ENCODE measurements around the gene PPM1A.

DNA sequence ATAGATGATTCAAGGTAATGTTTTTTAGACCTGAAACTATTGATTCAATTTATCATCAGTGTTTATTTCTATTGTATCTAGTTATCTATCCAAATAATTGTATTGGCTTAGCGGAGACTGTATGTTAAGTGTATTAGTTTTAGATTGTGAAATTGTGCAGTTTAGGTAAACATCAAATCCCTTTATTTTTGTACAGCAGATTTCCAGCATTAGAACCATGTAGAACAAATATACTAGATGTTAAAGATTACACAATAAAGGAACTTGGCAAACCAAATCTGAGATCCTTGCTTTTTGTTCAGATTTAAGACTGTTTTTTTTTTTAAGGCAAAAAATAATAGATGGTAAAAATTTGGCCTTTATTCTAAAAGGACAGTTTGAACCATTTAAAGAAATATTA, 39.3 kb downstream of the PPM1A start:
- TF ChIP-seq ZFP30 (CRISPR knock-in tag; IDR thresholded peaks at IDR 0.05): no peak
- TF ChIP-seq, protein P1, sequence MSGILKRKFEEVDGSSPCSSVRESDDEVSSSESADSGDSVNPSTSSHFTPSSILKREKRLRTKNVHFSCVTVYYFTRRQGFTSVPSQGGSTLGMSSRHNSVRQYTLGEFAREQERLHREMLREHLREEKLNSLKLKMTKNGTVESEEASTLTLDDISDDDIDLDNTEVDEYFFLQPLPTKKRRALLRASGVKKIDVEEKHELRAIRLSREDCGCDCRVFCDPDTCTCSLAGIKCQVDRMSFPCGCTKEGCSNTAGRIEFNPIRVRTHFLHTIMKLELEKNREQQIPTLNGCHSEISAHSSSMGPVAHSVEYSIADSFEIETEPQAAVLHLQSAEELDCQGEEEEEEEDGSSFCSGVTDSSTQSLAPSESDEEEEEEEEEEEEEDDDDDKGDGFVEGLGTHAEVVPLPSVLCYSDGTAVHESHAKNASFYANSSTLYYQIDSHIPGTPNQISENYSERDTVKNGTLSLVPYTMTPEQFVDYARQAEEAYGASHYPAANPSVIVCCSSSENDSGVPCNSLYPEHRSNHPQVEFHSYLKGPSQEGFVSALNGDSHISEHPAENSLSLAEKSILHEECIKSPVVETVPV (CRISPR knock-in tag; IDR thresholded peaks at IDR 0.05): no peak
- TF ChIP-seq TCF4 (CRISPR knock-in tag; IDR thresholded peaks at IDR 0.05; ENCODE audit: borderline replicate concordance): no peak
- no peak for TF ChIP-seq RARB (CRISPR knock-in tag; IDR thresholded peaks at IDR 0.05)
- TF ChIP-seq, protein P2, sequence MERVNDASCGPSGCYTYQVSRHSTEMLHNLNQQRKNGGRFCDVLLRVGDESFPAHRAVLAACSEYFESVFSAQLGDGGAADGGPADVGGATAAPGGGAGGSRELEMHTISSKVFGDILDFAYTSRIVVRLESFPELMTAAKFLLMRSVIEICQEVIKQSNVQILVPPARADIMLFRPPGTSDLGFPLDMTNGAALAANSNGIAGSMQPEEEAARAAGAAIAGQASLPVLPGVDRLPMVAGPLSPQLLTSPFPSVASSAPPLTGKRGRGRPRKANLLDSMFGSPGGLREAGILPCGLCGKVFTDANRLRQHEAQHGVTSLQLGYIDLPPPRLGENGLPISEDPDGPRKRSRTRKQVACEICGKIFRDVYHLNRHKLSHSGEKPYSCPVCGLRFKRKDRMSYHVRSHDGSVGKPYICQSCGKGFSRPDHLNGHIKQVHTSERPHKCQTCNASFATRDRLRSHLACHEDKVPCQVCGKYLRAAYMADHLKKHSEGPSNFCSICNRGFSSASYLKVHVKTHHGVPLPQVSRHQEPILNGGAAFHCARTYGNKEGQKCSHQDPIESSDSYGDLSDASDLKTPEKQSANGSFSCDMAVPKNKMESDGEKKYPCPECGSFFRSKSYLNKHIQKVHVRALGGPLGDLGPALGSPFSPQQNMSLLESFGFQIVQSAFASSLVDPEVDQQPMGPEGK (CRISPR knock-in tag; IDR thresholded peaks at IDR 0.05; ENCODE audit: borderline replicate concordance): no peak
- no peak for TF ChIP-seq CSDC2 (CRISPR knock-in tag; IDR thresholded peaks at IDR 0.05)
- no peak for TF ChIP-seq ZC3H10 (CRISPR knock-in tag; IDR thresholded peaks at IDR 0.05)
- TF ChIP-seq, protein P3, sequence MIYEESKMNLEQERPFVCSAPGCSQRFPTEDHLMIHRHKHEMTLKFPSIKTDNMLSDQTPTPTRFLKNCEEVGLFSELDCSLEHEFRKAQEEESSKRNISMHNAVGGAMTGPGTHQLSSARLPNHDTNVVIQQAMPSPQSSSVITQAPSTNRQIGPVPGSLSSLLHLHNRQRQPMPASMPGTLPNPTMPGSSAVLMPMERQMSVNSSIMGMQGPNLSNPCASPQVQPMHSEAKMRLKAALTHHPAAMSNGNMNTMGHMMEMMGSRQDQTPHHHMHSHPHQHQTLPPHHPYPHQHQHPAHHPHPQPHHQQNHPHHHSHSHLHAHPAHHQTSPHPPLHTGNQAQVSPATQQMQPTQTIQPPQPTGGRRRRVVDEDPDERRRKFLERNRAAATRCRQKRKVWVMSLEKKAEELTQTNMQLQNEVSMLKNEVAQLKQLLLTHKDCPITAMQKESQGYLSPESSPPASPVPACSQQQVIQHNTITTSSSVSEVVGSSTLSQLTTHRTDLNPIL (CRISPR knock-in tag; IDR thresholded peaks at IDR 0.05; ENCODE audit: low read depth): no peak
- no peak for TF ChIP-seq ESRRG (CRISPR knock-in tag; IDR thresholded peaks at IDR 0.05)
- TF ChIP-seq ARNTL (CRISPR knock-in tag; IDR thresholded peaks at IDR 0.05; ENCODE audit: borderline replicate concordance, low read depth): no peak
- no peak for TF ChIP-seq ZFP3 (CRISPR knock-in tag; IDR thresholded peaks at IDR 0.05)
- TF ChIP-seq, protein P4, sequence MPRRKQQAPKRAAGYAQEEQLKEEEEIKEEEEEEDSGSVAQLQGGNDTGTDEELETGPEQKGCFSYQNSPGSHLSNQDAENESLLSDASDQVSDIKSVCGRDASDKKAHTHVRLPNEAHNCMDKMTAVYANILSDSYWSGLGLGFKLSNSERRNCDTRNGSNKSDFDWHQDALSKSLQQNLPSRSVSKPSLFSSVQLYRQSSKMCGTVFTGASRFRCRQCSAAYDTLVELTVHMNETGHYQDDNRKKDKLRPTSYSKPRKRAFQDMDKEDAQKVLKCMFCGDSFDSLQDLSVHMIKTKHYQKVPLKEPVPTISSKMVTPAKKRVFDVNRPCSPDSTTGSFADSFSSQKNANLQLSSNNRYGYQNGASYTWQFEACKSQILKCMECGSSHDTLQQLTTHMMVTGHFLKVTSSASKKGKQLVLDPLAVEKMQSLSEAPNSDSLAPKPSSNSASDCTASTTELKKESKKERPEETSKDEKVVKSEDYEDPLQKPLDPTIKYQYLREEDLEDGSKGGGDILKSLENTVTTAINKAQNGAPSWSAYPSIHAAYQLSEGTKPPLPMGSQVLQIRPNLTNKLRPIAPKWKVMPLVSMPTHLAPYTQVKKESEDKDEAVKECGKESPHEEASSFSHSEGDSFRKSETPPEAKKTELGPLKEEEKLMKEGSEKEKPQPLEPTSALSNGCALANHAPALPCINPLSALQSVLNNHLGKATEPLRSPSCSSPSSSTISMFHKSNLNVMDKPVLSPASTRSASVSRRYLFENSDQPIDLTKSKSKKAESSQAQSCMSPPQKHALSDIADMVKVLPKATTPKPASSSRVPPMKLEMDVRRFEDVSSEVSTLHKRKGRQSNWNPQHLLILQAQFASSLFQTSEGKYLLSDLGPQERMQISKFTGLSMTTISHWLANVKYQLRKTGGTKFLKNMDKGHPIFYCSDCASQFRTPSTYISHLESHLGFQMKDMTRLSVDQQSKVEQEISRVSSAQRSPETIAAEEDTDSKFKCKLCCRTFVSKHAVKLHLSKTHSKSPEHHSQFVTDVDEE (CRISPR knock-in tag; IDR thresholded peaks at IDR 0.05): no peak
- TF ChIP-seq ZNF70 (CRISPR knock-in tag; IDR thresholded peaks at IDR 0.05): no peak

Data from SK-N-SH treated with all-trans-retinoic acid at 6 μM for 48 hours (cell line).